Measurements from ENCODE around the gene VWA8.

DNA sequence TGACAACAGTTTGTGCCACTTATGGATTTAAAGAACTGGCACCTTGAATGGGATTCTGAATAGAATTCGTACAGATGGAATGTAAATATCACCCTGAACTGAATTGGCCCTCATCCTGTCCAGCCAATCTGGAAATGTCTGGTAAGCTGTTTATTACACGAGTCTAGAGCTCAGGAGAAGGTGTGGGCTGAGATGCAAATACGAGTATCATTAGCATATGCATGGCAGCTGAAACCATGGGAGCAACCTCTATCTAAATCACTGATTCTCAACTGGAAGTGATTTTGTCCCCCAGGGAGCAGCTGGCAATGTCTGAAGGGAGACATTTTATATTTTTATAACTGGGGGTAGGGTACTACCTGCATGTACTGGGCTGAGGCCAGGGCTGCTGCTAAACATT is 15.6 kb upstream of the VWA8 start:
- TF ChIP-seq CTCF (IDR thresholded peaks at IDR 0.05) (no peak), POLR2A (IDR thresholded peaks at IDR 0.05) (no peak)

Measured in thyroid gland (tissue), 4 donors.